C4-2B (cell line): ENCODE results near the gene IMPACT.

Experiments used
- CTCF ChIP-seq: fragments of 450-650 bp; conservative IDR thresholded peaks from 2 replicates; pipeline ENCODE4 v1.5.1; 2017; ENCODE audit warnings: mild to moderate bottlenecking
- ZFX ChIP-seq: fragments of 450-650 bp; IDR thresholded peaks from 2 replicates; pipeline ENCODE4 v1.6.1; 2017

DNA sequence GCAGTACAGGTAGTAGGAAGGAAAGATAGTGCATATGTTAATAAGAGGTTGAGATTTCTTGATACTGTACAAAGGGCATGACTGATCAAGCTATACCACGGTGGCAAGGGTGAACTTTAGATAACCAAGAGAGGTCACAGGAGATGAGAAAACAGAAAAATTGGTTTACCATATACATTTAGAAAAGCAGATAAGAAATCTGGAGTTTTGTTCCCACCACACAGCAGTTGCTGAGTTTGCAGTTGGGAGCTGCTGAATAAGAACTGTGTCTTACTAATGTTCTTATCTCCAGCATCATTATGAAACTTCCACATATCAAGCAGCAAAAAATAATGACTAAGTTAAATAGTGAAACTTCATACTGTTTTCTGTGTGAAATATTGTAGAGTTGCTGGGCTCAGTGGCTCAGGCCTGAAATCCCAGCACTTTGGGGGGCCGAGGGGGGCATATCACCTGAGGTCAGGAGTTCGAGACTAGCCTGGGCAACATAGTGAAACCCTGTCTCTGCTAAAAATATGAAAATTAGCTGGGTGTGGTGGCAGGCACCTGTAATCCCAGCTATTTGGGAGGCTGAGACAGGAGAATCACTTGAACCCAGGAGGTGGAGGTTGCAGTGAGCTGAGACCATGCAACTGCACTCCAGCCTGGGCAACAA is 12.0 kb upstream of the IMPACT start:
- TF ChIP-seq CTCF: no peak
- TF ChIP-seq ZFX: no peak
